Endothelial cell of umbilical vein (primary cell): ENCODE measurements around the gene ASB17. TPM values are rescaled to one million over a fixed set of nuclear protein-coding genes. Genes with fewer than 3 reads are reported as not detected.
A peak's percentile ranks its signal among the peaks of the same experiment; 100 is the strongest.
"Not testable (repeated sequence)": the region's sequence is repeated elsewhere in the genome, so short reads cannot be mapped to it uniquely, and the experiment has no call there.

Source experiments
- BruUV-seq: library from RNA; stranded (reverse); fragments of 400-500 nt; replicated peaks from 2 replicates; lab custom pipeline; 2021; lab: Mats Ljungman, UMichigan
- CTCF ChIA-PET: fragments of 300-600, 350-600 bp; sonication (Branson Sonifier 250); formaldehyde crosslinking; loops from one replicate; lab custom pipeline; 2021; ENCODE audit warnings: antibody characterized with exemption, inconsistent platforms; lab: Charles Lee
- POLR2A ChIA-PET: fragments of 300-600, 350-600 bp; sonication (Branson Sonifier 250); formaldehyde crosslinking; loops from one replicate; lab custom pipeline; 2021; ENCODE audit warnings: antibody characterized with exemption, inconsistent platforms; lab: Charles Lee
- DNase-seq: peaks from one replicate; pipeline ENCODE4 v3.0.0-alpha.2; 2011; ENCODE audit warnings: low read depth, low spot score
- FAIRE-seq: peaks from 2 replicates; lab custom pipeline; 2011; peaks lifted over from hg19 to GRCh38; lab: Jason Lieb, UNC
- H2AFZ ChIP-seq: 2 replicates; pipeline ENCODE4 v1.6.0; 2012; ENCODE audit warnings: low read depth, low read length, control low read depth, inconsistent platforms
- H3K27ac ChIP-seq: 2 replicates; pipeline ENCODE4 v1.5.1; 2011; ENCODE audit warnings: low read depth, mild to moderate bottlenecking, control low read depth, low read length, moderate library complexity; ENCODE audit not compliant: insufficient read depth
- H3K27me3 ChIP-seq, 2 experiments: 2 replicates each; pipeline versions ENCODE4 v1.6.0 to v1.6.1; 2011; ENCODE audit warnings: low read length in 2 of 2, mixed read lengths in 1 of 2; ENCODE audit not compliant: control insufficient read depth in 2 of 2, insufficient read depth in 2 of 2
- H3K36me3 ChIP-seq, 2 experiments: 2 replicates in 1 of 2; 3 replicates in 1 of 2; pipeline ENCODE4 v1.5.1; 2011; ENCODE audit warnings: low read length in 2 of 2, mild to moderate bottlenecking in 1 of 2, moderate library complexity in 1 of 2; ENCODE audit not compliant: control insufficient read depth in 2 of 2, insufficient read depth in 2 of 2; ENCODE audit errors: extremely low read depth in 1 of 2
- H3K4me1 ChIP-seq: 3 replicates; pipeline ENCODE4 v1.5.1; 2011; ENCODE audit warnings: mild to moderate bottlenecking, low read length; ENCODE audit not compliant: control insufficient read depth, insufficient read depth; ENCODE audit errors: extremely low read depth
- H3K4me2 ChIP-seq: 2 replicates; pipeline ENCODE4 v1.6.1; 2011; ENCODE audit warnings: low read length, control low read depth, mixed read lengths; ENCODE audit not compliant: insufficient read depth
- H3K4me3 ChIP-seq, 3 experiments: fragments of 200-600 bp in 1 of 3; sonication (generic), shearing (Covaris generic) in 1 of 3; replicated peaks in 1 of 3; 2 replicates each; pipeline ENCODE4 v1.5.1; 2011 to 2016; ENCODE audit warnings: control low read depth in 3 of 3, low read length in 3 of 3, mild to moderate bottlenecking in 2 of 3, inconsistent platforms in 1 of 3, low read depth in 1 of 3, moderate library complexity in 1 of 3; ENCODE audit not compliant: insufficient read depth in 1 of 3
- H3K79me2 ChIP-seq: 2 replicates; pipeline ENCODE4 v1.6.0; 2012; ENCODE audit warnings: low read length, inconsistent platforms; ENCODE audit not compliant: control insufficient read depth, insufficient read depth
- H3K9ac ChIP-seq: replicated peaks from 2 replicates; pipeline ENCODE3; 2011; ENCODE audit warnings: low read length, control low read depth; ENCODE audit not compliant: insufficient read depth; ENCODE audit errors: extremely low read depth
- H3K9me1 ChIP-seq: replicated peaks from 3 replicates; pipeline ENCODE4 v1.6.0; 2011; ENCODE audit warnings: mild to moderate bottlenecking, low read length; ENCODE audit not compliant: control insufficient read depth, insufficient read depth; ENCODE audit errors: extremely low read depth
- H3K9me3 ChIP-seq: replicated peaks from 2 replicates; pipeline ENCODE4 v1.5.1; 2012; ENCODE audit warnings: low read length, inconsistent platforms; ENCODE audit not compliant: control insufficient read depth, insufficient read depth
- H4K20me1 ChIP-seq: replicated peaks from 2 replicates; pipeline ENCODE3; 2011; ENCODE audit warnings: mild to moderate bottlenecking, low read length; ENCODE audit not compliant: control insufficient read depth, insufficient read depth; ENCODE audit errors: extremely low read depth
- CTCF ChIP-seq, 2 donors: IDR thresholded peaks; 1 replicate in 1 of 2; 2 replicates in 1 of 2; pipeline ENCODE4 v1.5.1; 2011; ENCODE audit warnings: low read length in 2 of 2, mild to moderate bottlenecking in 2 of 2, moderate library complexity in 2 of 2, control low read depth in 1 of 2, inconsistent platforms in 1 of 2, low read depth in 1 of 2; ENCODE audit not compliant: insufficient read depth in 1 of 2; ENCODE audit errors: extremely low read depth in 1 of 2
- EZH2 ChIP-seq: IDR thresholded peaks from 2 replicates; pipeline ENCODE4 v1.6.1; 2012; ENCODE audit warnings: borderline replicate concordance, low read depth, mild to moderate bottlenecking, moderate library complexity, low read length, inconsistent platforms; ENCODE audit not compliant: severe bottlenecking
- FOS ChIP-seq: IDR thresholded peaks from 2 replicates; pipeline ENCODE4 v1.6.1; 2011; ENCODE audit warnings: mild to moderate bottlenecking, low read length, moderate library complexity, borderline replicate concordance; ENCODE audit not compliant: insufficient read depth
- GATA2 ChIP-seq: IDR thresholded peaks from 2 replicates; pipeline ENCODE4 v1.7.0; 2011; ENCODE audit warnings: low read depth, mild to moderate bottlenecking, moderate library complexity, mixed read lengths, low read length; ENCODE audit not compliant: insufficient read length, insufficient read depth
- JUN ChIP-seq: IDR thresholded peaks from 2 replicates; pipeline ENCODE4 v1.6.1; 2011; ENCODE audit warnings: borderline replicate concordance, low read depth; ENCODE audit not compliant: insufficient read length, insufficient read depth
- MAX ChIP-seq: IDR thresholded peaks from 2 replicates; pipeline ENCODE4 v1.6.1; 2011; ENCODE audit not compliant: insufficient read depth, insufficient read length
- MYC ChIP-seq: IDR thresholded peaks from one replicate; pipeline ENCODE4 v1.6.1; 2011; ENCODE audit warnings: mild to moderate bottlenecking, low read depth, low read length
- POLR2A ChIP-seq: IDR thresholded peaks from 2 replicates; pipeline ENCODE4 v1.6.1; 2012; ENCODE audit warnings: low read depth, mild to moderate bottlenecking, control low read depth, low read length
- POLR2AphosphoS5 ChIP-seq: IDR thresholded peaks from 2 replicates; pipeline ENCODE4 v1.6.1; 2012; ENCODE audit warnings: low read depth, mild to moderate bottlenecking, control low read depth, low read length, moderate library complexity; ENCODE audit not compliant: insufficient read depth
- dilution Hi-C: fragments of 300-500 bp; cut with MboI; formaldehyde crosslinking; loops from one replicate; pipeline ENCODE4 v1.15.0; 2019; ENCODE audit warnings: low sequenced_read_pairs; ENCODE audit not compliant: extremely low pct_ligation_motif_present
- intact Hi-C: fragments of 100-400 bp; cut with micrococcal nuclease; formaldehyde crosslinking; loops from one replicate; pipeline ENCODE4 v1.10.0; 2022
- polyA plus RNA-seq, 4 experiments: library from polyadenylated mRNA; depleted of rRNA in 3 of 4; stranded (reverse) in 3 of 4; unstranded in 1 of 4; fragments of >200 nt; gene quantifications; 2 replicates each; pipeline versions ENCODE4 v1.2.1 to v1.2.3, GENCODE V29; 2011 to 2012; ENCODE audit warnings: missing spikeins in 1 of 4
- total RNA-seq: library from RNA; stranded (reverse); gene quantifications from 2 replicates; pipeline ENCODE4 v1.2.3, GENCODE V29; 2021

Gene ASB17
- total and polyA plus RNA-seq, 2 donors (not counting 3 experiments of a cell fraction or from before 2014, with no cell fraction given): not detected

GRCh38 chr1:75964110-75964759 is 32.0 kb upstream of the ASB17 start:
- H4K20me1 ChIP-seq, H3K9me3 ChIP-seq, DNase-seq, H3K4me2 ChIP-seq, H3K9me1 ChIP-seq, H3K27me3 ChIP-seq, H3K9ac ChIP-seq, H3K4me3 ChIP-seq, H3K36me3 ChIP-seq, dilution Hi-C loops, intact Hi-C loops, H3K27ac ChIP-seq, H3K4me1 ChIP-seq, POLR2A ChIA-PET, H3K79me2 ChIP-seq, BruUV-seq: not testable (repeated sequence)
- peak; percentile 60 for TF ChIP-seq FOS
- FAIRE-seq: peak; percentile 71
- peak overlapping the region; percentile 86 for H2AFZ ChIP-seq
- CTCF ChIA-PET: interaction anchor here (1.3 kb wide), 1 partner anchor 56 kb away, joined by 4 read pairs; no protein-coding TSS in a partner anchor

GRCh38 chr1:75954586-75954985 is 22.4 kb upstream of the ASB17 start:
- H3K4me2 ChIP-seq: no peak overlapping the region
- dilution Hi-C loops (no loop called here), intact Hi-C loops (loop anchor here (10.0 kb wide), 1 partner anchor 650 kb away; no protein-coding TSS in a partner anchor)
- BruUV-seq: no TSS peak
- H3K9me1 ChIP-seq: no peaks in the 10 kb centered on the region
- peaks cover 0 to 3% of the 10 kb centered on the region in 2 experiments for H3K27me3 ChIP-seq
- TF ChIP-seq CTCF (IDR thresholded peaks at IDR 0.05; ENCODE audit: extremely low read depth in 1 of 2, insufficient read depth in 1 of 2, low read depth in 1 of 2, low read length in 2 of 2): no peak
- no peak for TF ChIP-seq GATA2
- TF ChIP-seq MAX: no peak
- TF ChIP-seq FOS: no peak
- no peak for TF ChIP-seq POLR2A
- no peak for TF ChIP-seq JUN
- no peak for TF ChIP-seq EZH2
- TF ChIP-seq POLR2AphosphoS5: no peak
- TF ChIP-seq MYC: no peak
- DNase-seq (no peak), FAIRE-seq (peak; percentile 4)
- no peaks in the 10 kb centered on the region for H3K4me1 ChIP-seq
- no peak overlapping the region for H2AFZ ChIP-seq
- no peak overlapping the region for H3K4me3 ChIP-seq
- H3K36me3 ChIP-seq: no peaks in the 10 kb centered on the region
- H3K9me3 ChIP-seq: no peaks in the 10 kb centered on the region
- no peak overlapping the region for H3K27ac ChIP-seq
- no peaks in the 10 kb centered on the region for H3K79me2 ChIP-seq
- no peak overlapping the region for H3K9ac ChIP-seq
- CTCF ChIA-PET: no interaction called here
- no peaks in the 10 kb centered on the region for H4K20me1 ChIP-seq
- POLR2A ChIA-PET: no interaction called here
